ENCODE results near the gene CLSTN3.
A peak's percentile ranks its signal among the peaks of the same experiment; 100 is the strongest.

CLSTN3 gene

GRCh38 chr12:7129872-7130691, at the start of gene CLSTN3:
CLSTN3 (plus strand) TSS chr12:7130371; CDS start chr12:7130649, 278 bp downstream.
- peak; percentile 65 to 83 for DNase-seq (ENCODE audit: low read depth in 1 of 2, low spot score in 1 of 2)

- DNase-seq (ENCODE audit: low read depth in 1 of 2, low spot score in 1 of 2), result no peak
These were observed 49.1 kb upstream of the CLSTN3 start for GRCh38 chr12:7081037-7081436.

- no peak for DNase-seq (ENCODE audit: low read depth in 1 of 2, low spot score in 1 of 2)
These were observed 47.0 kb upstream of the CLSTN3 start for GRCh38 chr12:7083125-7083524.

- no peak for DNase-seq (ENCODE audit: low read depth in 1 of 2, low spot score in 1 of 2)
These were observed 40.8 kb upstream of the CLSTN3 start for GRCh38 chr12:7089196-7089871.

GRCh38 chr12:7090222-7090998, 39.8 kb upstream of the CLSTN3 start:
- DNase-seq (ENCODE audit: low read depth in 1 of 2, low spot score in 1 of 2), result no peak

GRCh38 chr12:7091171-7091570, 39.0 kb upstream of the CLSTN3 start:
- no peak for DNase-seq (ENCODE audit: low read depth in 1 of 2, low spot score in 1 of 2)

GRCh38 chr12:7091660-7092228, 38.4 kb upstream of the CLSTN3 start:
- DNase-seq (ENCODE audit: low read depth in 1 of 2, low spot score in 1 of 2), result no peak

GRCh38 chr12:7092229-7092985, 37.8 kb upstream of the CLSTN3 start, which contains the start of gene C1R:
C1R (minus strand) TSS chr12:7092445; CDS start chr12:7092388, 57 bp downstream.
- peak; percentile 36 to 55 for DNase-seq (ENCODE audit: low read depth in 1 of 2, low spot score in 1 of 2)

GRCh38 chr12:7092986-7093460, 37.1 kb upstream of the CLSTN3 start:
- DNase-seq (ENCODE audit: low read depth in 1 of 2, low spot score in 1 of 2), result no peak

- no peak for DNase-seq (ENCODE audit: low read depth in 1 of 2, low spot score in 1 of 2)
These were observed 36.7 kb upstream of the CLSTN3 start for GRCh38 chr12:7093486-7093885.

- DNase-seq (ENCODE audit: low read depth in 1 of 2, low spot score in 1 of 2), result no peak
These were observed 36.3 kb upstream of the CLSTN3 start for GRCh38 chr12:7093892-7094291.

GRCh38 chr12:7096006-7096932, 33.9 kb upstream of the CLSTN3 start:
- no peak for DNase-seq (ENCODE audit: low read depth in 1 of 2, low spot score in 1 of 2)

- DNase-seq (ENCODE audit: low read depth in 1 of 2, low spot score in 1 of 2), result no peak
These were observed 33.2 kb upstream of the CLSTN3 start for GRCh38 chr12:7096979-7097378.

- no peak for DNase-seq (ENCODE audit: low read depth in 1 of 2, low spot score in 1 of 2)
These were observed 30.7 kb upstream of the CLSTN3 start for GRCh38 chr12:7099290-7099996.

- no peak for DNase-seq (ENCODE audit: low read depth in 1 of 2, low spot score in 1 of 2)
These were observed 29.9 kb upstream of the CLSTN3 start for GRCh38 chr12:7100239-7100638.

GRCh38 chr12:7101047-7101693, 29.0 kb upstream of the CLSTN3 start:
- DNase-seq (ENCODE audit: low read depth in 1 of 2, low spot score in 1 of 2), result no peak

- DNase-seq (ENCODE audit: low read depth in 1 of 2, low spot score in 1 of 2), result no peak
These were observed 28.5 kb upstream of the CLSTN3 start for GRCh38 chr12:7101694-7102131.

- DNase-seq (ENCODE audit: low read depth in 1 of 2, low spot score in 1 of 2), result no peak
These were observed 27.6 kb upstream of the CLSTN3 start for GRCh38 chr12:7102582-7102981.
